DMS153 treated with DMSO at 0.1 percent for 48 hours (cell line): ENCODE data around the gene PTPRR.
"Not testable (repeated sequence)": the region's sequence is repeated elsewhere in the genome, so short reads cannot be mapped to it uniquely, and the experiment has no call there.

ENCODE experiments used
- DNase-seq: peaks from one replicate; lab custom pipeline; 2025; ENCODE audit not compliant: unreplicated experiment; lab: John Stamatoyannopoulos, UW

Gene PTPRR

DNA sequence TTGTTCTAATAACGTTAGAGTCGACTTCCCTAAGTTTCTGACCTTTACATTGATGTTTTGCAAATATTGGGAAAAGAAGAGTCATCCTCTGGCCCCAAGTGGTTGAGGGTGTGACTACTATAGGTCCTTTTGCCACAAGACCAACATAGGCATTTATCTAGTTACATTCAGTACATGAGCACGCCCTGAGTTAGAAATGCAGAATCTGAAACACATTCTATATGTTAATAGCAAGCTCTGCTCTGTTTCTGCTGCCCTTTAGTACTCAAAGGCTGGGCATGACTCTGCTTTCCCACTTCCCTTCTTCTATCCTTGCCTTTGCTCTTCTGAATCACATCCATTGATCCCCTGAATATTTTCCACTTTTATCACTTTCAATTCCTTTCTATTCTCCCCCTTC, 168.2 kb downstream of the PTPRR start:
- DNase-seq = no peak

DNA sequence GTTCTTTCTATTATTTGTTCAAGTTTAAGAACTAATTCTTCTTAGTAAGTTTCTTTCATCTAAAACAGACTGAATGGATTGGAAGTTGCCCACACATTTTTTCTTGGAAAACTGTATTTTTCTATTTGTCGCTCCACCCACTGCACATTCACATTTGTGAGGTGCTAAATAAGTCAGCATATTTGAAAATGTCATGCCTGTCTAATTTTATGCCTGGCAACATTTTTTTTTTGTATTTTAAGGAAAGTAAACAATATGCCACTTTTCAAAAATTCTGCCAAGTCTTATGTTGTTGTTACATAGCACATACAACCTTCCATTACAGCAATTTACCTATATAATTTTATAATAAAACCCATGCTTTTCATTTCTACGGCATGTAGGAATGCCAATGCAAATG, 170.6 kb downstream of the PTPRR start:
- DNase-seq = no peak

DNA sequence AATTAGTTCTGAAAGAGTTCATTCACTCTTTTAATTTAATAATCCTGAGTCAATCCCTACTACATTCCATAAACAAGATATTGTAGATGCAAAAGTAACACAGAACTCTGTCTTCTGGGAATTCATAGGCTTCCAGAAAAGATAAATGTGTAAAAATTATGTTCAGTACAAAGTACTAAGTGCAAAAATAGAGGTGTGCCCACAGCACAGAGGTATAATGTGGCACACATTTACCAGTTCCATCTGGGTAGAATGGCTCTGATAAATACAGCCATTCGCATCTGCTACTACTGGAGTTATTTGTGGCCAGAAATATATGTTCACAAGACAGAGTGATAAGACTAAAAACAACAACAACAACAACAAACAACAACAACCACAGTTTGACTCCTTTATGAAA, 171.7 kb downstream of the PTPRR start:
- no peak for DNase-seq

DNA sequence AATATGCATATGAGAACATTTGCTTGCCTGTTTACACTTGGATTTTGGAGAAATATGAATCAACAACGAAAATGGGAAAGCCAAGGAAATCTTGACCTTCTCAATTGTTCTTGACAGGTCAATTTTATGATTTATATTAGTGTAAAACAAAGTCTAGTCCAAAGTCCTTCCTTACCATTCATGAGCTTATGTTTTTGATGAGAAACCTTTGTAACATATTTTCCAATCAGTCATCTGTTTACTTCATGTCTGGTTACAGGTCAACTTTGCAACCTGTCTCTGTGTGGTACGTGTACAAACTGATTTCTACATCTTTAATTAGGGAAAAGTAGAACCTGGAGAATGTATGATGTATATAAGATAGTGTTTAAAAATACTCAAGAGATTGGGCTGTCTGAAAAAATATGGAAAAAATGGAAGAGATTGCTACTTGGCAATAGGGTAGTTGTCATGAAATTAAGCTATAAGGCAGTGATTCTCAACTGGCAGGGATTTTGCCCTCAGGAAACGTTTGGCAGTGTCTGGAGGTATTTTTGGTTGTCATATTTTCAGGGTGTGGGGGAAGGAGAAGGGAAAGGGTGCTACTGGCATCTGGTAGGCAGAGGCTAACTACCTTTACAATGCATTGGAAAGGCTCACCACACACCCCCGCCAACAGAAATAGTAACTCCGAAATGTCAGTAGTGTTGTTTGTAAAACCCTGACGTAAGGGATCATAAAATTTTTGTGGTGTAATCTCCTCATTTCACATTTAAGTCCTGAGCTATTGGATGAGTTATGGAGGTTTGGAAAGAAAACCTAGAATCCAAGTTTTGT, 172.9 kb downstream of the PTPRR start:
- no peak for DNase-seq

DNA sequence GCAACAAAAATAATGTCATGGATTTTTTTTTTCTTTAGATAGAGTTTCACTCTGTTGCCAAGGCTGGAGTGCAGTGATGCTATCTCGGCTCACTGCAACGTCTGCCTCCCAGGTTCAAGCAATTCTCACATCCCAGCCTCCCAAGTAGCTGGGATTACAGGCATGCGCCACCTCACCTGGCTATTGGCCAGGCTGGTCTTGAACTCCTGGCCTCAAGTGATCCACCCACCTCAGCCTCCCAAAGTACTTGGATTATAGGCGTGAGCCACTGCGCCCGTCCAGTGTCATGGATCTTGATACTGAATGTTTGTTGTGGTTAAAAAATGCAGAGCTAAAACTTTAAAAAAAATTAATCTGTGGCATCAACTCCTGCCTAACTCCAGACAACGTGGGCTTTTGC, 175.5 kb downstream of the PTPRR start:
- DNase-seq = no peak

DNA sequence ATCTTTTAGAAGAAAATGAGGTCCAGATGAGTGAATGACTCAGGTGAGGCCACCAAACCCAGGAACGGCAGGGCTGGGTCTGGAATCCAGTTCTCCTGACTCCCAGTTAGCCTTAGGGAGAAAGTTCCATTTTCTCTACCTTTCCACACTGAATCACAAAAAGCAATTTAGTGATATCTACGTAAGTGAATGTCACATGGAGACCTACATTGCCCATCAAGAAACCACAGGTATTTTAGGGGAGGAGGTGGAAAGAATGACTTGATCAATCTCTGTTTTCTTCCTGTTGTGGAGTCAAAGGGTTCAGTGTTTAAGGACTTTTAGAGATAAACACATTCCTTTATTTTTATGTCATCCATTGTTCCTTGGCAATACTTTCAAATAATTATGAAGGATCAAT, 176.4 kb downstream of the PTPRR start:
- no peak for DNase-seq

DNA sequence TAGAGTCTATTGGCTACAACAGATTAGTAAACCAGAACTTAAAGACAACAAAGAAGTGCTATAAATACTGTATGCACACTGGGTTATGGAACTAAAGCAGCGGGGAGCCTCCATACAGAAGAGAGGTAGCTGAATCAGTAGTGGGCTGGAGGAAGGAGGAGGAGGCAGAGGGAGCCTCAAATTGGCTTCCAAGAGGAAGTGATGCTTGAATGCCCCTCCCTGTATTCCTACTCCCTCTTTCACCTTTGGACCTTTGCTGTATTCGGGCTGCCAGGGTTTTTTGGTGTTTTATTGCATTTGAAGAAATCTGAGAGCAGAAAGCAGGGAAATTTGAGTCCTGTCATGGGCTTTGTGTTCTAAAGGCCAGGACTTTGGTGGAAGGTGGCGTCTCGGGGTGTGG, 179.3 kb downstream of the PTPRR start:
- no peak for DNase-seq

DNA sequence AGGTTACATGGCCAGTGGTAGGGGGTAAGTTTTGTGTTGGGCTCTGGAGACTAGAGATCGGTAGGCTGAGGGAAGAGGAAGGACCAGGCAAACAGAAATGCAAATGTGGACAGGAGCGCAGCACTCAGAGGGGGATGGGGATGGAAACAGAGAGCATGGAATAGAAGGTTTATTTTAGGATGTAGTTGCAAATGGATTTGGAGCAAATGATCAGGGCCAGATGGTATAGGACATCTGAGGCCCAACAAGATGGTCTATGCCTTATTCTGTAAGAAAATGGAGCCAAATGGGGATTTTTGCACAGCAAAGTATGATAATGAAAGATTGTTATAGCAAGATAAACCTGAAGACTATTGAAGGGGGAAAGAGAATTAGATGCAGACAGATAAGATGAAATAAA, 180.8 kb downstream of the PTPRR start:
- no peak for DNase-seq

DNA sequence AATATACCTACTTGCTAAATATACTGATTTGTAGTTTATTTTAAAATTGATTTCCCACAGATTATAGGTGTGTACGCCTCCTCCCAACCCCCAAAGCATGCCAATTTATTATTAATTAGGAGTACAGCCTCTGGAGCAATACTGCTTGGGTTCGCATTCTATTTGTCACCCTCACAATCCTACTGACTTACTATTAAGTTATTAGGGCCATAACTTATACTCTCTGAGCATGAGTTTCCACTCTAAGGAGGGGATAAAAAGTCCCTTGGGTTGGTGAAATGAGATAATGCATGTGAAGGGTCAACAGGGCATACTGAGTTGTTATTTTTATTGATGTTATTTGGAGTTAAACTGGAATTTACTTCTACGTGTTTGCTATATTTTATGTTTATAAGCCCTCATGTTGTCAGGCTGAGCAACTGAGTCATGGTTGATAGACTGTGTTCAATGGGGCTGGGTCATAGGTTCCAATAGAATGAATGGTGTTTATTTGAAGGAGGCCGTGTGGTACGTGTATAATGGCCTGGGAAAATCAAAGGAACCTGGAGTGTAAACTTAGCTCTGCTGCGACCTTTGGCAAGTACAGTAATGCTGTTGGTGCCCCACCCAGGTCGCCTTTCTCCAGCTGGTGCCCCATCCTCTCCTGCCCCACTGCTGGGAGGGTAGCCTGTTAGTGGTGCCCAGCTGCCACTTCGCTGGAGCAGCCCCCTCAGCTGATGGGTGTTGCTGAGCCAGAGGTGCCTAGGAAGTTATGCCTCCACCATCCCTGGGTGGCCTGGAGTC, 184.0 kb downstream of the PTPRR start:
- DNase-seq = no peak

DNA sequence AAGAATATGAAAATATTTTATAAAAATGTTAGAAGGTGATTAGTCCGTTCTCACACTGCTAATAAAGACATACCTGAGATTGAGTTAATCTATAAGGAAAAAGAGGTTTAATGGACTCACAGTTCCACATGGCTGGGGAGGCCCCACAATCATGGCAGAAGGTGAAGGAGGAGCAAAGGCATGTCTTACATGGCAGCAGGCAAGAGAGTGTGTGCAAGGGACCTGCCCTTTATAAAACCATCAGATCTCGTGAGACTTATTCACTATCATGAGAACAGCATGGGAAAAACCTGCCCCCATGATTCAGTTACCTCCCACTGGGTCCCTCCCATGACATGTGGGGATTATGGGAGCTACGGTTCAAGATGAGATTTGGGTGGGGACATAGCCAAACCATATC, 185.3 kb downstream of the PTPRR start:
- DNase-seq = not testable (repeated sequence)

DNA sequence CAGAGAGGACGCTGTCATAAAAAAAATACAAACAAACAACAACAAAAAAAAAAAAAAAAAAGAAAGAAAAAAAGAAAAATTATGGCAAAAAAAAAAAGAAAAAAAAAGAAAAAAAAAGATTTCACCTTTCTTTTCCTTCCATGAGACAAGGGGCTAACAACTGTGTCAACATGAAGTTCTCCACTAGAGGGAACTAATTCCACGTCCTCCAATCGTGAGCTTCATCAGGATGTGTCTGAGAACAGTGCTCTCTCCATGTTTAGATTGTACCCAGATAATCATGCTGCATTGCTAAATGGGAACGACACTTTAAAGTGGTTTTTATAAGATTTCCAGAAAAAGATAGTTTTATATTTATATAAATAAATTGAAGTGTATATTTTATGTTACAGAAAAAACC, 187.2 kb downstream of the PTPRR start:
- DNase-seq = peak; percentile 34

DNA sequence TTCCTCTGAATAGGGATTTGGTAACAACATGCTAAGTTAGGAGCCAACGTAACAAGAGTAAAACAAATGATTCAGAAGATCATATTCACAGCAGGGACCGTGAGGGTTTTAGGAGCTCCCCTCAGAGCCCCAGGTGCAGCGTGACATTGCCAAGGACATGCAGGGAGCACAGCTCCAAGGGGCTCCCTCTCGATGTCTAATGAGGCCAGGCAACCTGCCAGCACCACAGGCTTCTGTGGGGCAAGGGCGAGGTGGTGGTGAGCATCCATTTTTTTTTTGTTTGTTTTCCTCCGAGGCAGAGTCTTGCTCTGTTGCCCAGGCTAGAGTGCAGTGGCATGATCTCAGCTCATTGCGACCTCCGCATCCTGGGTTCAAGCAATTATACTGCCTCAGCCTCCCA, 188.3 kb downstream of the PTPRR start:
- DNase-seq = no peak

DNA sequence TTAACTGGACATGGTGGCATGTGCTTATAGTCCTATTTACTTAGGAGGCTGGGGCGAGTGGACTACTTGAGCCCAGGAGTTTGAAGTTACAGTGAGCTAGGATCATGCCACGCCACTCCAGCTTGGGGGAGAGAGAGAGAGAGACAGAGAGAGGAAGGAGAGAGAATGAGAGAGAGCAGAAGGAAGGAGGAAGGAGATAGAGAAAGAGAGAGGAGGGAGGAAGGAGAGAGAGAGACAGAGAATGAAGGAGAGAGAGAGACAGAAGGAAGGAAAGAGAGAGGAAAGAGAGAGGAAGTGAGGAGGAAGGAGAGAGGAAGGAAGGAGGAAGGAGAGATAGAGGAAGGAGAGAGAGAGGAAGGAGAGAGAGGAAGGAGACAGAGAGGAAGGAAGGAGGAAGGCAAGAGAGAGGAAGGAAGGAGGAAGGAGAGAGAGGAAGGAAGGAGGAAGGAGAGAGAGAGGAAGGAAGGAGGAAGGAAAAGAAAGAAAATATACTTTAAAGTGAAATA, 189.8 kb downstream of the PTPRR start:
- DNase-seq = no peak

DNA sequence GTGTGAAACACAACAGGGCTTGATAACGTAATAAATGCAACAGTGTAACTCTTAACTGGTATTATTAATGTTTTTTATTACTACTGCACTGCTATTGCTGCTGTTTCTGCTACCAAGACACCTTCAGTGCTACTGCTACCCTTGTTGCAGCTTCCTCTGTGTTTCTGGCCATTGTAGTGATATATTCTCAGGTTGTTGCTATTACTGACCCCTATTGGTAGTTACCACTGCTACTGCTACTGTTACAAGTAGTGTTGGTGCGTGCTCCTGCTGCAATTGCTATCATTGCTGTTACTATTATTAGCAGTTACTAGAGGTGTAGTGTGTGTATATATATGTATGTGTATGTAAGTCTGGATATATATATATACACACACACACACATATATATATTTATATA, 196.1 kb downstream of the PTPRR start:
- no peak for DNase-seq

DNA sequence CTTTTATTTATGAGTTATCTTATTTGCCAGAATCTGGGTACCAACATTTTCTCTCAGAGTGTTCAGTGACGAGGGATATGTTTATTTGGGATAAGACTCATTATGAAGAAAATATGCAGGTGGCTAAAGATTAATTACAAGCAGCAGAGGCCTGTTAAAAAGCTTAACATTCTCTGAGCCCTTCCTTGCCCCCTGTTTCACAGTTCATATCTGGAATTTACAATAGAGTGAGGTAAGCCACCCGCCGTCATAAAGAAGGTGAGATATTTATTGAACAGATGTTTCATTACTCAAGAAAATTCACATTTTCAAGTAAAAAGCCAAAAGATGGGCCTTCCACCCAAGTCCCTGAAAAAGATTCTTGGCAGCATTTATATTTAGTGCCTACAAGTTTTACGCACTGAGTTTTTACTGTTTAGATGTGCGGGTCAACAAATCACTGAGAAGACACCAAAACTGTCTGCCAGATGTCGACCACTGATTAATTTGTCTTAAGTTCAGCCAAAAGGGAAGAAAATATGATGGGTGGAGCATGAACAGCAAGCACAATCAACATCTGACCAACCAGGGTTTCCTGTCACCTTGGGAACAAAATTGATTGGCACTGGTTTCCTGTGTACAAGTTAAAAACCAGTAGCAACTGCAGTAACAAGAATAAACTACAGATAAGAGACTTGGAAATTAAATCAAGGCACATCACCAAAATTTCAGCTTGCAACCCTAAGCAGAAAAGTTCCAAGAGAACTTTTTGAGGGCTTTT, 197.8 kb downstream of the PTPRR start:
- no peak for DNase-seq

DNA sequence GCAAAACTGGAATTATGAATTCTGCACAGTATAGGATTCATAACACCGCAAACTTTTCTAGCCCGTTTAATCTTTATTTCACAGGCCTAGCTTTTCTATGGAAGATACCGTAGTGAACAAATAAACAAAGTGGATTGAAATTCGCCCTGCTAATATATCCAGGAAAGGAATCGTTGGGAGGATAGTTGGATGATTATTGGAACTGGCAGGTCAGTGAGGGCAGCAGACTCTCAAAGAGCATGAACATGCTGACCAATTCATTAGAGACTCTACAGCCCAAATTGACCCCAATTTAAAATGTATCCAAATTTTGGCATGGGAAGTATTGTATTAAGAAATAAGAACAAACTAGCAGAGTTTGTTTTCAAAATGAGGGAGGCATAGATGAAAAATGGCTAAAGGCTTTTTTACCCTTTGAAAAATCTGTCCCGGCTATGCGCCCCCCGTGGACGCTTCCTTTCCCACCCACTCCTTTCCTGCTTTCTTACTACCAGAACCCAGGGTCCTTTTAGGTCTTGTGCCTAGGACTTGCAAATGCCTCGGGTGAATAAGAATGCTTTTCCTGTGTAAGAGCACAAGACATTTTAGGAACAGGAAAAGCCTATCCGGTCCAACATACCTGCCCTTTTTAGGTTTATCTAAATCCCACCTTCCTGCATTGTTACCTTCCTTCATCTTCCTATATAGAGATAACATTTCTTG, 198.7 kb downstream of the PTPRR start:
- no peak for DNase-seq

DNA sequence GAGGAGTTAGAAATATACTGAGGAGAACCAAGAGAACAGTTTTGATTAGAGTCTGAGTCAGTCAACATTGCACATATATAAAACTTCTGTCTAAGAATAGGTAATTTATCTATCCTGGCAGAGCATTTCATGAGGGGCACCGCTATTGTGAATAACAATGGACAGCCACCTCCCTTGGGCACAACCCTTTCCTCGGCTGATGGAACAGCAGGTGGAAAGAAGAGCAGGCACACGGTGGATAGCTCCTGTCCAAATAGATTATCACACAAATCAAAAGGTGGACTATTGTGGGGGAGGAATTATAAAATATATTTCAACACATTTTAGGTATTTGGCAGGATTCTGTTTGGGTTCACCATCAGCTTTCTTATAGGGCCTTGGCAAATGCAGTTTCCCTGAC, 199.3 kb downstream of the PTPRR start:
- DNase-seq = no peak

DNA sequence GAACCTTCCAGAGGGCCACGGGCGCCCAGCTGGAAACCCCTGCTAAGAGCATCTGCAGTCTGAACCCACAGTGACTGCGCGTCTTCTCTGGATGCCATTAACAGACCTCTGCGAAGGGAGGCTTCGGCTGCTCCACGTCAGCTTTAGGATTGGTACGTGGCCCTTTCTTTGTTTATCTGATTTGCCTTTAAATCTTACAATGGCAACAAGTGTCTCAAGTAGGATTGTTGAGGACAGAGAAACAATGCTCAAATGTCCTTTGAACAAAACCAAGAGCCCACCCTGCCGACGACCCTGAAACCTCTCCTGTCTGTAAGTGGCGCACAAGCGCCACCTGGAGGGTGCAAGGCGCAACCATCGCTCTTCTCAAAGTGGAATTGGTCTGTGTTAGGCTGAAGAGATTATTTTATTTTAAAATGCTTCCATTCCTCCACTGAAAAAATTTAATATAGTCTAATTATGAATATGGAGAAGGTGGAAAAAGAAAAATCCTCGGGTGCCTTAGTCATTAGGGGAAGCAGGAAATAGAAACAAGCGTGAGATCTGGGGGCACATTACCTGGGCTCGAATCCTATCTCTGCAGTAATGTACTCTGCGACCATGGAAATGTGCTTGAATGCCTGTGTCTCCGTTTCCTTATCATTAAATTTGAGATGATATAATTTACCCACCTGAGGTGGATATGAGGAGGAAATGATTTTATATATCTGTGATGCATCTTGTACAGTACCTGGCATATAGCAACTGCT, 200.7 kb downstream of the PTPRR start:
- peak; percentile 47 for DNase-seq

DNA sequence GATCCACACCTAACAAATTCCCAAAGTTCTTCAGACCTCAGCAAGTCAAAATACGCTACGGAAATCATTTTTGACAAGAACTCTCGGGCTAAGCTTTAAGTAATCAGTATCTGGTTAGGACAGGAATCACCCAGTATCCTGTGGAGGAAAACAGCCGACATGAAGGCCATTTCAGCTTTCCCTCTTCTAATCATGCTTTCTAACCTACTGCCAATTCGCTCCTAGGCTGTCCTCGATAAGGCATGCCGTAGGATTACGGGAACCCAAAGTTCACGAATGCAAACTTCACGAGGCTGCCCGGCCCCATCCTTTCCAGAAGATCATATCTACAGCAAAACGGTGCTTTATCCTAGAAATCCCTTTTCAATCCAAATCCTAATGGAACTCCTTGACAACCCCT, 201.5 kb downstream of the PTPRR start:
- no peak for DNase-seq

DNA sequence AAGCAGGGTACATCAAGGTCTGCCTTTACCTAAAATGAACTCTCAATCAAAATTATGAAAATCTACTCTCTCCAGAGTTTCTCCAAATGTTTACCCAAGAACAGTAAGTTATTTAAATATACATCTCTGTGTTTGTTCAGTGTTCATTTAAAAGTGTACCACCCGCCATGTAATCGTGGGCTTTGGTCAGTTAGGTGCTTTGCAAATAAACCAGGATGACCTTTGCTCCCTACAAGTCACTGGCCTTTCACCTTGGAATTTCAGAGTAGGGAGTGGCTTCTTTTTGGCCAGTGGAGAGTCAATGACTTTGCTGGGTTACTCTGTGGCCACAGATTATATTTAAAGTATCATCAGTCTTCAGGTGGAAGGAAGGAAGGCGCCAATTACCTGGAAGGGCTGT, 208.7 kb downstream of the PTPRR start:
- DNase-seq = no peak
